HG02852 (cell line): Measurements from ENCODE around the gene SRSF7.
"Not testable (repeated sequence)": the region's sequence is repeated elsewhere in the genome, so short reads cannot be mapped to it uniquely, and the experiment has no call there.

Experiments used
- ATAC-seq: cut with Tn5 transposase; IDR thresholded peaks from one replicate; pipeline ENCODE4 v1.9.1; 2021; ENCODE audit warnings: mild to moderate bottlenecking, moderate library complexity; ENCODE audit not compliant: unreplicated experiment

SRSF7 gene

DNA sequence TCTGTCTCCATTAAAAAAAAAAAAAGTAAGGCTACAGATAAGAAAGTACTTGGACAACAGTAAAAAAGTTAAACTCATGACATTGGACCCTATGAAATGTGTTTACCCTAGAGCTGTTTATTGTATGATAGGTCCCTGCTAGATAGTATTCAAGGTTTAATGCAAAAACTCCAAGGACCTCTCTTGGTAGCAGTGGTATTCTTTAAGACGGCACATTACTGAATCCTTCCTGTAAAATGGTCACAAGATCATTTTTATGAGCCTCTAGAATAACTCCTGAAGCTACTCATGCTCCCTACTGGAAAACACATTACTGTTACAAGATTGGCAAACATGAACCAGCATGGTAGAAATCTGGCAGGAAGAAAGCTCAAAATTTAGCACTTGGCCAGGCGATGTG lies 46.5 kb downstream of the SRSF7 start:
- no peak for ATAC-seq

DNA sequence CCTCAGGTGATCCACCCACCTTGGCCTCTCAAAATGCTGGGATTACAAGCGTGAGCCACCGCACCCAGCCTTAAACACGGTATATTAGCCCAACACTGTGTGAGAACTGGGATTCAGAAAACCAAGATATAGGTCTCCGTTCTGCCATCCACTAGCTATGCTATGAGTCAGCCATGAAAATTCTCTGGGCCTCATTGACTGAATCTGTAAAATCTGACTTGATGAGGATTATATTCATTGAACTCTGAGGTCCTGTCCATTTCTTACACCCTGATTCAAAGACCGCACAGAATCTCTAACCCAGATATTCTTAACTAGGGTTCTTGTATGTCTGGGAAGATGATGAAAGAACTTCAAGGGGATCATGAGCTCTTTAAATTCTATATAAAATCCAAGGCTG lies 47.8 kb downstream of the SRSF7 start:
- ATAC-seq, result not testable (repeated sequence)

DNA sequence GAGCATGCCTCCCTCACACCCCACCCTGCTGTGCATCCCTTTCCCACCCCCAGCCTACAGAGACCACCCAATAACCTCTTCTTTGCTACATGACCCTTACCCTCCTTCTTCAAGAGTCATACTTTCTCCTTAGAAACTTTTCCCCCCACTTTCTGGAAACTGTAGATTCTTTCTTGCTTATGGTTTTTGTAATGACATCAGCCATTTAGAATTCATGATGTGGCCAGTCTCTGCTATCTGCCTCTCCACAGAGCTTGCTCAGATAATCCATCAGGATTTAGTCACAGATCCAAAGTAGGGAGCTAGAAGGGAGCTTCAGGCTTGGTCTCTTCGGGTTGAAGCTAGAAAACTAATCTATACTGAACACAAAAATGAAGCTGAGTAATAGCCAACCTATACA lies 48.7 kb downstream of the SRSF7 start:
- no peak for ATAC-seq

DNA sequence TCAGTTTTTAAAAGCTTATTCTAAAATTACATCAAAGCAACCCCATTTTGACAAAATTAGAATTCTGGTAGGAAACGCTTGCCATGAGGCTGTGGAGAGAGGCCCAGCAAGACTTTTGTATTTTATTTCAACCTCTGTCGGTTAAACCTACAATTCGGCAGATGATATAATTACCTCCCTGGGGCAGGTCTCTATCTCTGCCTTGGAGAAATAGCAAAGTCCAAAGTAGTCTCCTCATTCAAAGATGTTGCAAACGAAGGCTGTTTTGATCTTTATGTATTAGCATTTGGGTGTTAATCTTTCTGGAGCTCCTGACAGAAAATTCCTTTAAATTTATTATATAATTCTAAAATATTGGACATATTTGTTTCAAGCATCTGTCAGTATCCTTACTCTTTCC lies 49.6 kb downstream of the SRSF7 start:
- ATAC-seq, result no peak

DNA sequence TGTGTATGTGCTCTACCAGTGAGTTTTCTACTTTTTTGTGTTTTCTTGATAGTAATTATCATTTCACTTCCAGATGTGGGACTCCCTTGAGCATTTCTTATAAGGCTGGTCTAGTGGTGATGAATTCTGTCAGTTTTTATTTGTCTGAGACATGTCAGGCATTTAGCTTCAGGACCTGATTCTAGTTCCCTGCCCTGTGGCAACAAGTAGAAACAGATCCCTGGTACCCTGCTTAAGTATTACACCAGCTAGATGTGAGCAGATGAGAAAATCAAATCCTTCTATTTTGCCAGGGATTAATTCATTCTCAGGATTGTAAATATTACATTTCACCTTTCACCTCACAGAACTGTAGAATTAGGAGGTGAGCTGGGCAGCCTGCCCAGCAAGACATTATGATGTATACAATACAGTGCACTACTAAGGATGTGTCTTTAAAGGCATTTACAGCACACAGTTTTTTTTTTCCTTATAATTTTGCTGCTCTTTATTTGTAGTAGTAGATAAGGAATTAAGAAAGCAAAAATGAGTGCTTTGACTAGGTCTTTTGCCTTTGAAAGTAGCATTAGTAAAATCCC lies 50.2 kb downstream of the SRSF7 start:
- no peak for ATAC-seq

DNA sequence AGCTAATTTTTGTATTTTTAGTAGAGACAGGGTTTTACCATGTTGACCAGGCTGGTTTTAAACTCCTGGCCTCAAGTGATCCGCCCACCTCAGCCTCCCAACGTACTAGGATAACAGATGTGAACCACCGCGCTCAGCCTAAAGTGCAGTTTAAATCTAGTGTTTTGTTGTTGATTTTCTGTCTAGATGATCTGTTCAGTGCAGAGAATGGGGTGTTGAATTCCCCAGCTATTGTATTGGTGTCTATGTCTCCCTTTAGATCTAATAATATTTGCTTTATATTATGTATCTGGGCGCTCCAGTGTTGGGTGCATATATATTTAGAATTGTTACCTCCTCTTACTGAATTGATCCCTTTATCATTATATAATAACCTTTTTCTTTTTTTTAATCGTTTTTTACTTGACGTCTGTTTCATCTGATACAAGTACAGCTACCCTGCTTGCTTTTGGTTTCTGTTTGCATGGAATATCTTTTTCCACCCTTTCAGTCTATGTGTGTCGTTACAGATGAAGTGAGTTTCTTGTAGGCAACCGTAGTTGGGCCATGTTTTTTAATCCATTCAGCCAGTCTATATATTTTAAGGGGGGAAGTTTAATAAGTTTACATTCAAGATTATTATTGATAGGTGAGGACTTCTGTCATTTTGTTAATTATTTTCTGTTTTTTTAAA lies 50.9 kb downstream of the SRSF7 start:
- ATAC-seq, result no peak

DNA sequence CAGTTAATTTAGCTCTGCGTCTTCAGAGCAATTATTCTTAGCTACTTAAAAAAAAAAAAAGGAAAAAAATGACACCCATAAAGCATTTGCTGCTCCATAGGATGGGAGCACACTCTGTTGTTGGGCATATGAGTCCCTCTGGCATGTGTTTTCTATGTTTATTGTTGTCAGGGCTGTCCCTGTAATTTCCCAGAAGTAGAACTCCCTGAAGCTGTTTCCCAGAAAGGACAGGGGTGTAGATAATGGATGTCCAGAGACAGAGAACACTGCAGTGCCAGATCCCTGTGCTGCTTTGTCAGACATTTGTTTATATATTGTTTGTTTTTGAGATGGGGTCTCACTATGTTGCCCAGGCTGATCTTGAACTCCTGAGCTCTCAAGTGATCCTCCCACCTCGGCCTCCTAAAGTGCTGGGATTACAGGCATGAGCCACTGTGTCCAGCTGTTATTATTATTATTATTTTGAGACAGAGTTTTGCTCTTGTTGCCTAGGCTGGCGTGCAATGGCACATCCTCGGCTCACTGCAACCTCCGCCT lies 52.6 kb downstream of the SRSF7 start:
- ATAC-seq, result no peak

DNA sequence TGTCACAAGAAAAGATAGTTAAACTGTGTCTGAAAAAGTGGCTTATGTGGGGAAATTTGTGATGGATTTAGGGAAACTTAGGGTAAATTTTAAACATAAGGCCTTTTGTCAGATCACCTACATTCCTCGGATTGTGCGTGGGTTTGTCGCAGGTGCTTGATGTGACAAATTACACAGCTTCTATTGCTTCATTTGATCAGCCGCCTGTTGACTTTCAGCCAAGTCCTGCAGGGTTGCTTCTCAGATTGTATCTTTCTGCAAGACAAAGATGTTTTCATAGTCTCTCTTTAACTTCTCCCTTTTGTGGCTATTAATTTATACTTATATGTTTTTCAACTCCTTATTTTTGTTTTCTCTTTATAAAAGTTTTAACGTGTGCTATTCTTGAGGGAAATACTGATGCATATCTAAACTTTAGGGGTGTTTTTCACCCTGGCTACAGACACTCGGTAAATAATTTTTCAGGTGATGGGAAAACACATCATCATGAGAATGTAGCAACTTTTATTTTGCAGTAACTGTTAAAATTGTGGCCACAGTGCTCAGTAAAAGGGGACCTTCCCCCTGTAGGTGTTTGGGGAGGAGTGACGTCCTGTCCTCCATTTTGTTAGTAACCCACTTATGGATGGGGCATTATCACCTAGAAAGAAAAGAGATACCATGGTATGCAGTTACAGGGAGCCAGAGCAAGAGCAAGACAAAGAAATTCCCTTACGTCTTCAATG lies 53.9 kb downstream of the SRSF7 start:
- no peak for ATAC-seq
